ENCODE data around the gene PPP1R37.

DNA sequence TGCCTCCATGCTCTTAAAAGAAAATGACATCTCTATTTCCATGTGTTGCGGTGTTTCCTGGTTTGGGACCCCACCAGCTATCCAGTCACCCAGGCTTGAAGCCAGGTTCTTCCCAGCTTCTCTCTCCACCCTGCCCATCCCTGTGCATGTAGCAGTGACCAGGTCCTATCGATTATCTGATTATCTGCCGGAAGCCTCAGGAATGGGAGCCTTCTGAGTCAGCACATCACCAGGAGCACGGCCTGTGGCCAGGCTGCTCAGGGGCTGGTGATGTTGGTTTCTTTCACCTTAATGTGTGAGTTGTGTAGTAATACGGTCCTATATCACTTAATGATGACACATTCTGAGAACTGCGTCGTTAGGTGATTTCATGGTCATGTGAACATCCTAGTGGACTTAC, 33.7 kb downstream of the PPP1R37 start:
- TF ChIP-seq, protein P1, sequence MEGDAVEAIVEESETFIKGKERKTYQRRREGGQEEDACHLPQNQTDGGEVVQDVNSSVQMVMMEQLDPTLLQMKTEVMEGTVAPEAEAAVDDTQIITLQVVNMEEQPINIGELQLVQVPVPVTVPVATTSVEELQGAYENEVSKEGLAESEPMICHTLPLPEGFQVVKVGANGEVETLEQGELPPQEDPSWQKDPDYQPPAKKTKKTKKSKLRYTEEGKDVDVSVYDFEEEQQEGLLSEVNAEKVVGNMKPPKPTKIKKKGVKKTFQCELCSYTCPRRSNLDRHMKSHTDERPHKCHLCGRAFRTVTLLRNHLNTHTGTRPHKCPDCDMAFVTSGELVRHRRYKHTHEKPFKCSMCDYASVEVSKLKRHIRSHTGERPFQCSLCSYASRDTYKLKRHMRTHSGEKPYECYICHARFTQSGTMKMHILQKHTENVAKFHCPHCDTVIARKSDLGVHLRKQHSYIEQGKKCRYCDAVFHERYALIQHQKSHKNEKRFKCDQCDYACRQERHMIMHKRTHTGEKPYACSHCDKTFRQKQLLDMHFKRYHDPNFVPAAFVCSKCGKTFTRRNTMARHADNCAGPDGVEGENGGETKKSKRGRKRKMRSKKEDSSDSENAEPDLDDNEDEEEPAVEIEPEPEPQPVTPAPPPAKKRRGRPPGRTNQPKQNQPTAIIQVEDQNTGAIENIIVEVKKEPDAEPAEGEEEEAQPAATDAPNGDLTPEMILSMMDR (conservative IDR thresholded peaks at IDR 0.05 in 1 of 2, IDR thresholded peaks at IDR 0.05 in 1 of 2; ENCODE audit: low read depth in 1 of 2, low read length in 2 of 2): no peak
- no peak for TF ChIP-seq EZH2 (IDR thresholded peaks at IDR 0.05; ENCODE audit: low read length, missing control alignments)

All from fibroblast of lung (primary cell).